GM18907 (cell line): Measurements from ENCODE around the gene PSMA7.
"Not testable (repeated sequence)": the region's sequence is repeated elsewhere in the genome, so short reads cannot be mapped to it uniquely, and the experiment has no call there.

ENCODE experiments used
- ATAC-seq: cut with Tn5 transposase; IDR thresholded peaks from one replicate; pipeline ENCODE4 v1.9.1; 2021; ENCODE audit warnings: mild to moderate bottlenecking, moderate library complexity; ENCODE audit not compliant: unreplicated experiment

The PSMA7 gene

GRCh38 chr20:62121776-62122653 is 21.2 kb downstream of the PSMA7 start, which contains the start of gene LSM14B:
TSS of gene LSM14B (plus strand) at chr20:62122475. CDS start at chr20:62122667, 192 bp downstream.
- peak; percentile 79 for ATAC-seq

- peak; percentile 19 for ATAC-seq
Measured at GRCh38 chr20:62120990-62121775, 22.0 kb downstream of the PSMA7 start.

- ATAC-seq: no peak
Measured at GRCh38 chr20:62120365-62120762, 22.8 kb downstream of the PSMA7 start.

- ATAC-seq: no peak
Measured at GRCh38 chr20:62119591-62120364, 23.4 kb downstream of the PSMA7 start.

GRCh38 chr20:62119115-62119514 is 24.1 kb downstream of the PSMA7 start:
- ATAC-seq: no peak

- ATAC-seq: no peak
Measured at GRCh38 chr20:62118113-62119043, 24.8 kb downstream of the PSMA7 start.

- ATAC-seq: no peak
Measured at GRCh38 chr20:62117658-62118057, 25.5 kb downstream of the PSMA7 start.

GRCh38 chr20:62117362-62117646 is 25.9 kb downstream of the PSMA7 start:
- no peak for ATAC-seq

- ATAC-seq: no peak
Measured at GRCh38 chr20:62116558-62117361, 26.4 kb downstream of the PSMA7 start.

DNA sequence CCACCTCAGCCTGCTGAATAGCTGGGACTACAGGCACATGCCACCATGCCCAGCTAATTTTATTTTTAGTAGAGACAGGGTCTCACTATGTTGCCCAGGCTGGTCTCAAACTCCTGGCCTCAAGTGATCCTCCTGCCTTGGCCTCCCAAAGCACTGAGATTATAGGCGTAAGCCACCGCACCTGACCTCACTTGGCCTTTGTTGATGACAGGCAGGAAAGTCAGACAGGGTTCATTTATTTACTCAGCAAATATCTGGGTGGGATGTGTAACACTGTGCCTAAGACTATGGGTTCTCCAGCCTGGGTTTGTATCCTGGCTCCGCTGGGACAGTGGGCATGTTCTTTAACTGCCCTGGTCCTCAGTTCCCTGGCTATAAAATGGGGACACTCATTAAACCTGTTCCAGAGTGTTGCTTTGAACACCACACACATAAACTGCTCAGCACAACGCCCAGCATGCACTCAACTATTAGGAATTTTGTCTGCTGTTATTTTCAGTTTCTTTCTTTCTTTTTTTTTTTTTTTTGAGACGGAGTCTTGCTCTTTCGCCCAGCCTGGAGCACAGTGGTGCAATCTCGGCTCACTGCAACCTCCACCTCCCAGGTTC is 27.3 kb downstream of the PSMA7 start:
- not testable (repeated sequence) for ATAC-seq

DNA sequence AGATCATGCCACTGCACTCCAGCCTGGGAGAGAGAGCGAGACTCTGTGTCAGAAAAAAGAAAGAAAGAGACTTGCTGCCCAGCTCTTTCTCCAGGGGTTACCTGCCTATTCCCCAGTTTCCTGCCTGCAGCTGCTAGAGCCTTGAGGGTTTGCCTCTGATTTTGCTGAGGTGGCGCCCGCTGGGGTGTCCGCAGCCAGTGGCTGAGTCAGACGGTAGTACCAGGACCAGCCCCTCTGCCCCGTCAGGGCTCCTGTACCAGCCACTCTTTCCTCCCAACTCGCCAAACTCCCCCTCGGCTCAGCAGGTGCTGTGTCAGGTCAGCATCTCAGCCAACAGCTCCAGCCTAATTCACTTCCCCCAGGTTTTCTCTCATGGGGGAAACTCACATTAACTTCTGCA is 28.3 kb downstream of the PSMA7 start:
- no peak for ATAC-seq

- ATAC-seq: no peak
Measured at GRCh38 chr20:62112368-62112767, 30.8 kb downstream of the PSMA7 start.

GRCh38 chr20:62111148-62111547 is 32.0 kb downstream of the PSMA7 start:
- ATAC-seq: no peak

DNA sequence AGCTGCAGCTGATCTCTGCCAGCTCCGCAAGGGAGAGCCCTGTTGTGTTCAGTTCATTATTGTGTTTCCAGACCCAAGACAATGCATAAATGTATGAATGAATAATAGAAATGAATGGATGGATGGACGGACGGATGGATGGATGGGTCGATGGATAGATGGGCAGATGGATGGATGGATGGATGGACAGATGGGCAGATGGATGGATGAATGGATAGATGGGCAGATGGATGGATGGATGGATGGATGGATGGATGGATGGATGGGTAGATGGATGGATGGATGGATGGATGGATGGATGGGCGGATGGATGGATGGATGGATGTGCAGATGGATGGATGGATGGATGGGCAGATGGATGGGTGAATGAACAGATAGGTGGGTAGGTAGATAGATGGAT is 37.6 kb downstream of the PSMA7 start:
- no peak for ATAC-seq

- ATAC-seq: no peak
Measured at GRCh38 chr20:62104791-62105345, 38.3 kb downstream of the PSMA7 start.

- no peak for ATAC-seq
Measured at GRCh38 chr20:62104234-62104789, 38.9 kb downstream of the PSMA7 start.

- ATAC-seq: no peak
Measured at GRCh38 chr20:62103508-62104233, 39.5 kb downstream of the PSMA7 start.

DNA sequence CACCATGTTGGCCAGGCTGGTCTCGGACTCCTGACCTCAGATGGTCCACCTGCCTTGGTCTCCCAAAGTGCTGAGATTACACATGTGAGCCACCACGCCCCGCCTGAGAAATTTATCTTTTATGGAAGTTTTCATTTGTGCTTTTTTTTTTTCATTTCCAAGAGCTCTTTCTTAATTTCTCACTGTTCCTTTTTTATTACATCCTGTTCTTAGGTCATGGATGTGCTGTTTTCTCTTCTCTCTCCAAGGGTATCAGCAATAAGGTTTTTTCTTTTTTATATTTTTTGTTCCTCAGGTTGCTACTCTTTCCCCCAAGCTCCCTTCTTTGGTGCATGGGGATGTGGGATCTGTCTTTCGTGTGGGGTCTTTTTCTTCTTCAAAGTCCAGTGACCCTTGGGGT is 42.1 kb downstream of the PSMA7 start:
- no peak for ATAC-seq
